H1 (cell line): Measurements from ENCODE around the gene DDB1.

ENCODE experiments used
- CHD2 ChIP-seq: IDR thresholded peaks from 2 replicates; pipeline ENCODE4 v1.6.1; 2012; ENCODE audit warnings: low read length, improper control_type of control experiment
- CTCF ChIP-seq, 3 experiments: IDR thresholded peaks; 1 replicate in 2 of 3; 2 replicates in 1 of 3; pipeline versions ENCODE4 v1.5.1 to v1.6.1; 2011; ENCODE audit warnings: low read length in 3 of 3, mild to moderate bottlenecking in 3 of 3, inconsistent platforms in 2 of 3, low read depth in 1 of 3, moderate library complexity in 1 of 3; ENCODE audit not compliant: insufficient read depth in 1 of 3; ENCODE audit errors: control extremely low read depth in 1 of 3
- EZH2 ChIP-seq: fragments of 200-600 bp; sonication (generic); IDR thresholded peaks from 2 replicates; pipeline ENCODE4 v1.7.1; 2012; ENCODE audit warnings: low read depth, mild to moderate bottlenecking, moderate library complexity, low read length, inconsistent platforms; ENCODE audit not compliant: severe bottlenecking
- FOSL1 ChIP-seq: IDR thresholded peaks from 2 replicates; pipeline ENCODE4 v1.6.1; 2011; ENCODE audit warnings: mild to moderate bottlenecking, low read depth, low read length, moderate library complexity; ENCODE audit not compliant: insufficient read depth
- GTF2F1 ChIP-seq: IDR thresholded peaks from 2 replicates; pipeline ENCODE4 v1.6.1; 2012; ENCODE audit warnings: low read depth, low read length, improper control_type of control experiment, borderline replicate concordance
- HDAC2 ChIP-seq, 2 experiments: fragments of 300-600 bp in 1 of 2; sonication (generic) in 1 of 2; IDR thresholded peaks; 2 replicates each; pipeline ENCODE4 v1.6.1; 2011 to 2012; ENCODE audit warnings: low read depth in 2 of 2, low read length in 2 of 2, mild to moderate bottlenecking in 2 of 2, moderate library complexity in 2 of 2, borderline replicate concordance in 1 of 2, inconsistent platforms in 1 of 2
- POLR2AphosphoS5 ChIP-seq: IDR thresholded peaks from 2 replicates; pipeline ENCODE4 v1.6.1; 2011; ENCODE audit warnings: low read depth, low read length
- RAD21 ChIP-seq, 2 experiments: IDR thresholded peaks in 1 of 2; conservative IDR thresholded peaks in 1 of 2; 2 replicates each; pipeline ENCODE4 v1.6.1; 2011; ENCODE audit warnings: low read depth in 2 of 2, low read length in 2 of 2, improper control_type of control experiment in 1 of 2, inconsistent platforms in 1 of 2, mild to moderate bottlenecking in 1 of 2, moderate library complexity in 1 of 2
- TAF7 ChIP-seq: optimal IDR thresholded peaks from 2 replicates; pipeline ENCODE3; 2011; ENCODE audit warnings: low read depth, mild to moderate bottlenecking, inconsistent platforms, low read length, moderate library complexity, borderline replicate concordance
- YY1 ChIP-seq: IDR thresholded peaks from 2 replicates; pipeline ENCODE4 v1.6.1; 2011; ENCODE audit warnings: low read depth, mild to moderate bottlenecking, low read length
- TF ChIP-seq, protein P1 (sequence below): IDR thresholded peaks from 2 replicates; pipeline ENCODE4 v1.6.1; 2012; ENCODE audit warnings: inconsistent platforms

DNA sequence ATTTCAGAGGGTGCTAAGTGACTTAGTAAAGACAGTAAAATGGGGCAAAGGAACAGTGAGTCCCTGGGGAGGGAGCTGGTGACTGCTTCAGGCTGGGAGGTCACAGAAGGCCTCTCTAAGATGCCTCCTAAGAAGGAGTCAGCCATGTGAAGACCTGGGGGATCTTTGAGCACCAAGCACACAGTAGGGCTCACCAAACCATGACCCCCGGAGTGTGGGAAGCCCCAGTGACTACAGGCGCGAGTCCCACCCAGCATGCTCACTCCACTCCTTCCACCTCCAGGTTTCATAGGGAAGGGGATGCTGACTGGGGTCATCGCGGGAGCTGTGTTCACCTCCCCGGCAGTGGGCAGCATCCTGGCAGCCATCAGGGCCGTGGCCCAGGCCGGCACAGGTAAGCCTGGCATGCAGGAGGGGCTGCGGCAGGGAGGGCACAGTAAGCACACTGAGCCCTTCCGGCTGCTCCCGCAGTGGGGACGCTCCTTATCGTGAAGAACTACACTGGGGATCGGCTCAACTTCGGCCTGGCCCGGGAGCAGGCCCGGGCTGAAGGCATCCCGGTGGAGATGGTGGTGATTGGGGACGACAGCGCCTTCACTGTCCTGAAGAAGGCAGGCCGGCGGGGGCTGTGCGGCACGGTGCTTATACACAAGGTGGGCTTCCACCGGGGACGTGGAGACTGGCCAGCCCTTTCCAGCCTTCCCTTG, 6.0 kb upstream of the DDB1 start:
- TF ChIP-seq TAF7 (no peak), CHD2 (no peak), CTCF (IDR thresholded peaks at IDR 0.05; ENCODE audit: control extremely low read depth in 1 of 3, insufficient read depth in 1 of 3, low read depth in 1 of 3, low read length in 3 of 3) (no peak), RAD21 (IDR thresholded peaks at IDR 0.05 in 1 of 2, conservative IDR thresholded peaks at IDR 0.05 in 1 of 2; ENCODE audit: low read depth in 2 of 2, low read length in 2 of 2) (no peak), GTF2F1 (no peak), FOSL1 (no peak), EZH2 (no peak), POLR2AphosphoS5 (no peak), YY1 (no peak), HDAC2 (IDR thresholded peaks at IDR 0.05; ENCODE audit: borderline replicate concordance in 1 of 2, low read depth in 2 of 2, low read length in 2 of 2) (no peak)
- TF ChIP-seq, protein P1, sequence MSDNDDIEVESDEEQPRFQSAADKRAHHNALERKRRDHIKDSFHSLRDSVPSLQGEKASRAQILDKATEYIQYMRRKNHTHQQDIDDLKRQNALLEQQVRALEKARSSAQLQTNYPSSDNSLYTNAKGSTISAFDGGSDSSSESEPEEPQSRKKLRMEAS: no peak
